HUES64 (cell line): ENCODE data around the gene SLC9A6. TPM values are rescaled to one million over a fixed set of nuclear protein-coding genes. Genes with fewer than 3 reads are reported as not detected.
A peak's percentile ranks its signal among the peaks of the same experiment; 100 is the strongest.

Source experiments
- H3K27ac ChIP-seq: 2 replicates; pipeline ENCODE4 v1.7.0; 2013; ENCODE audit warnings: low read depth, low read length, inconsistent platforms
- H3K27me3 ChIP-seq: 2 replicates; pipeline ENCODE4 v1.6.1; 2013; ENCODE audit warnings: mild to moderate bottlenecking, low read length; ENCODE audit not compliant: insufficient read depth
- H3K36me3 ChIP-seq: 2 replicates; pipeline ENCODE4 v1.6.1; 2013; ENCODE audit warnings: mild to moderate bottlenecking, low read length; ENCODE audit not compliant: insufficient read depth
- H3K4me1 ChIP-seq: 2 replicates; pipeline ENCODE4 v1.6.1; 2013; ENCODE audit warnings: mild to moderate bottlenecking, low read length, moderate library complexity; ENCODE audit not compliant: insufficient read depth
- H3K4me3 ChIP-seq: 2 replicates; pipeline ENCODE4 v1.5.1; 2013; ENCODE audit warnings: mild to moderate bottlenecking, low read length, moderate library complexity
- H3K9ac ChIP-seq: 2 replicates; pipeline ENCODE4 v1.6.1; 2013; ENCODE audit warnings: mild to moderate bottlenecking, low read depth, low read length
- H3K9me3 ChIP-seq: 2 replicates; pipeline ENCODE4 v1.6.1; 2013; ENCODE audit warnings: low read depth, low read length; ENCODE audit not compliant: insufficient read depth
- WGBS: fragments of 150-250, 120-280 bp; methylation state at CpG from one replicate; pipeline ENCODE4 v1.1.7; 2013; ENCODE audit warnings: missing lambda C conversion rate; 5-methylcytosine and 5-hydroxymethylcytosine counted together
- polyA plus RNA-seq, 2 experiments: library from polyadenylated mRNA; stranded (reverse); fragments of 50-300 nt; gene quantifications; one replicate each; pipeline ENCODE4 v1.2.3, GENCODE V29; 2013

Gene SLC9A6
- polyA plus RNA-seq (2013, experiment 1 of 2) = 8.7 TPM
- 8.7 TPM for polyA plus RNA-seq (2013, experiment 2 of 2)

GRCh38 chrX:135985157-135985972 lies at the start of gene SLC9A6:
SLC9A6 (plus strand) TSS chrX:135985435; CDS start chrX:135985659, 224 bp downstream.
- no peaks in the 10 kb centered on the region for H3K27me3 ChIP-seq
- WGBS = under 1% methylated on average over 68 of the region's 68 CpGs
- peak within 1 kb of the TSS; percentile 65; the same call in 1 of the 2 replicates for H3K27ac ChIP-seq
- H3K36me3 ChIP-seq = no peaks in the 10 kb centered on the region
- H3K4me3 ChIP-seq = peak within 1 kb of the TSS; percentile 98
- H3K9me3 ChIP-seq = no peaks in the 10 kb centered on the region
- 0 out of 2 replicates have a peak, but pooled peaks cover 5% of the 10 kb centered on the region for H3K4me1 ChIP-seq
- peak within 1 kb of the TSS; percentile 70 for H3K9ac ChIP-seq

- H3K9ac ChIP-seq = no peak overlapping the region
These were observed 40.7 kb upstream of the SLC9A6 start for GRCh38 chrX:135944486-135944885.

GRCh38 chrX:135951291-135951690 lies 33.9 kb upstream of the SLC9A6 start:
- Histone ChIP-seq H3K27ac (no peak overlapping the region), H3K27me3 (no peaks in the 10 kb centered on the region), H3K4me3 (no peak overlapping the region), H3K36me3 (no peaks in the 10 kb centered on the region), H3K9me3 (no peaks in the 10 kb centered on the region), H3K9ac (no peak overlapping the region), H3K4me1 (no peaks in the 10 kb centered on the region)
- WGBS = 92% methylated on average over 4 of the region's 4 CpGs

More at GRCh38 chrX:135944486-135944885, 40.7 kb upstream of the SLC9A6 start:
- Histone ChIP-seq H3K27me3 (no peaks in the 10 kb centered on the region), H3K27ac (no peak overlapping the region), H3K4me3 (no peak overlapping the region), H3K9me3 (no peaks in the 10 kb centered on the region), H3K36me3 (no peaks in the 10 kb centered on the region), H3K4me1 (no peaks in the 10 kb centered on the region)
- whole genome bisulfite sequencing = 68% methylated on average over 2 of the region's 2 CpGs

- Histone ChIP-seq H3K36me3 (peaks cover 7% of the 10 kb centered on the region), H3K27me3 (no peaks in the 10 kb centered on the region), H3K9me3 (no peaks in the 10 kb centered on the region), H3K4me3 (peak overlapping the region; percentile 99), H3K27ac (peak overlapping the region; percentile 93), H3K4me1 (no peaks in the 10 kb centered on the region), H3K9ac (peak overlapping the region; percentile 94)
- 8% methylated on average over 10 of the region's 10 CpGs for WGBS
These were observed 12.1 kb upstream of the SLC9A6 start for GRCh38 chrX:135973025-135973547.

- Histone ChIP-seq H3K36me3 (peaks cover 6% of the 10 kb centered on the region), H3K9me3 (no peaks in the 10 kb centered on the region), H3K4me3 (peak within 1 kb of the TSS; percentile 99), H3K9ac (peak within 1 kb of the TSS; percentile 94), H3K27me3 (no peaks in the 10 kb centered on the region), H3K4me1 (no peaks in the 10 kb centered on the region), H3K27ac (peak within 1 kb of the TSS; percentile 93)
- WGBS = under 1% methylated on average over 43 of the region's 65 CpGs
These were observed 11.5 kb upstream of the SLC9A6 start, which contains the start of gene MMGT1 for GRCh38 chrX:135973548-135974278. MMGT1 (minus strand) TSS chrX:135973988; CDS start chrX:135973675, 313 bp downstream.

- Histone ChIP-seq H3K9me3 (no peaks in the 10 kb centered on the region), H3K4me3 (peak overlapping the region; percentile 49), H3K27me3 (no peaks in the 10 kb centered on the region), H3K9ac (no peak overlapping the region), H3K27ac (no peak overlapping the region), H3K36me3 (no peaks in the 10 kb centered on the region; the same call in 1 of the 2 replicates), H3K4me1 (no peaks in the 10 kb centered on the region)
- 17% methylated on average over 13 of the region's 32 CpGs for WGBS
These were observed 10.9 kb upstream of the SLC9A6 start for GRCh38 chrX:135974279-135974856.

- Histone ChIP-seq H3K4me3 (no peak overlapping the region), H3K27ac (no peak overlapping the region)
These were observed 9.8 kb upstream of the SLC9A6 start for GRCh38 chrX:135975421-135975820.

GRCh38 chrX:135977611-135978010 lies 7.6 kb upstream of the SLC9A6 start:
- no peaks in the 10 kb centered on the region for H3K27me3 ChIP-seq
- H3K4me3 ChIP-seq = no peak overlapping the region
- H3K4me1 ChIP-seq = no peaks in the 10 kb centered on the region
- no peak overlapping the region for H3K9ac ChIP-seq
- no peaks in the 10 kb centered on the region for H3K9me3 ChIP-seq
- no peak overlapping the region for H3K27ac ChIP-seq
- H3K36me3 ChIP-seq = no peaks in the 10 kb centered on the region
- 86% methylated on average over 1 of the region's 4 CpGs for WGBS

More at GRCh38 chrX:135975421-135975820, 9.8 kb upstream of the SLC9A6 start:
- WGBS = 100% methylated on average over 1 of the region's 1 CpG
- Histone ChIP-seq H3K9ac (no peak overlapping the region), H3K9me3 (no peaks in the 10 kb centered on the region), H3K4me1 (no peaks in the 10 kb centered on the region), H3K27me3 (no peaks in the 10 kb centered on the region), H3K36me3 (no peaks in the 10 kb centered on the region)

- H3K9ac ChIP-seq = no peak overlapping the region
- 97% methylated on average over 2 of the region's 5 CpGs for WGBS
These were observed 4.2 kb upstream of the SLC9A6 start for GRCh38 chrX:135981010-135981409.

GRCh38 chrX:135981668-135982067 lies 3.6 kb upstream of the SLC9A6 start:
- no peaks in the 10 kb centered on the region for H3K9me3 ChIP-seq
- H3K36me3 ChIP-seq = no peaks in the 10 kb centered on the region
- 0 out of 2 replicates have a peak, but pooled peaks cover 4% of the 10 kb centered on the region for H3K4me1 ChIP-seq
- no peak overlapping the region for H3K4me3 ChIP-seq
- no peaks in the 10 kb centered on the region for H3K27me3 ChIP-seq
- H3K27ac ChIP-seq = no peak overlapping the region
- H3K9ac ChIP-seq = no peak overlapping the region

More at GRCh38 chrX:135981010-135981409, 4.2 kb upstream of the SLC9A6 start:
- H3K36me3 ChIP-seq = no peaks in the 10 kb centered on the region
- no peaks in the 10 kb centered on the region for H3K4me1 ChIP-seq
- H3K27me3 ChIP-seq = no peaks in the 10 kb centered on the region
- H3K4me3 ChIP-seq = no peak overlapping the region
- H3K27ac ChIP-seq = no peak overlapping the region
- H3K9me3 ChIP-seq = no peaks in the 10 kb centered on the region
